BE2C (cell line): ENCODE results near the gene LIPG.

Experiments used
- DNase-seq: peaks from one replicate; pipeline ENCODE4 v3.0.0-alpha.2; 2020
- H3K27me3 ChIP-seq: fragments of 250-450 bp; sonication (Bioruptor Pico); 2 replicates; pipeline ENCODE4 v1.5.1; 2020; ENCODE audit warnings: mild to moderate bottlenecking
- H3K36me3 ChIP-seq: fragments of 250-450 bp; sonication (Bioruptor Pico); 2 replicates; pipeline ENCODE4 v1.5.1; 2020; ENCODE audit warnings: mild to moderate bottlenecking
- H3K4me1 ChIP-seq: fragments of 250-450 bp; sonication (Bioruptor Pico); 2 replicates; pipeline ENCODE4 v1.5.1; 2020
- H3K4me3 ChIP-seq: 2 replicates; pipeline ENCODE4 v1.5.1; 2011; ENCODE audit warnings: low read depth, low read length
- H3K9me3 ChIP-seq: fragments of 250-450 bp; sonication (Bioruptor Pico); 2 replicates; pipeline ENCODE4 v1.5.1; 2020
- TF ChIP-seq, protein P1 (sequence below): IDR thresholded peaks from 2 replicates; pipeline ENCODE4 v1.5.1; 2012; ENCODE audit warnings: mild to moderate bottlenecking, low read depth, low read length

LIPG gene

DNA sequence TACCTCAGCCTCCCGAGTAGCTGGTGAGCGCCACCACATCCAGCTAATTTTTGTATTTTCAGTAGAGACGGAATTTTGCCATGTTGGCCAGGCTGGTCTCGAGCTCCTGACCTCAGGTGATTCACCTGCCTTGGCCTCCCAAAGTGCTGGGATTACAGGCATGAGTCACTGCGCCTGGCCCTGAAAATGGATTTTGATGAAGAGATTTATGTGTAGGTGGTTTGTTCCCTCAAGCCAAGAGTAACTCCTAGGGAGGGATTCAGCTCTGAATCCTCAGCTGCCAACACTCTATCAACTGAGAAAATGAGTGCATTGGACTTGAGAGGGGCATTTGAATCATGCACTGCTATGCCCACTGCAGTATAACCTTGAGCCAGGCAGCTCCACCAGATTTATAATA, 17.5 kb upstream of the LIPG start:
- no peaks in the 10 kb centered on the region for H3K9me3 ChIP-seq
- TF ChIP-seq, protein P1, sequence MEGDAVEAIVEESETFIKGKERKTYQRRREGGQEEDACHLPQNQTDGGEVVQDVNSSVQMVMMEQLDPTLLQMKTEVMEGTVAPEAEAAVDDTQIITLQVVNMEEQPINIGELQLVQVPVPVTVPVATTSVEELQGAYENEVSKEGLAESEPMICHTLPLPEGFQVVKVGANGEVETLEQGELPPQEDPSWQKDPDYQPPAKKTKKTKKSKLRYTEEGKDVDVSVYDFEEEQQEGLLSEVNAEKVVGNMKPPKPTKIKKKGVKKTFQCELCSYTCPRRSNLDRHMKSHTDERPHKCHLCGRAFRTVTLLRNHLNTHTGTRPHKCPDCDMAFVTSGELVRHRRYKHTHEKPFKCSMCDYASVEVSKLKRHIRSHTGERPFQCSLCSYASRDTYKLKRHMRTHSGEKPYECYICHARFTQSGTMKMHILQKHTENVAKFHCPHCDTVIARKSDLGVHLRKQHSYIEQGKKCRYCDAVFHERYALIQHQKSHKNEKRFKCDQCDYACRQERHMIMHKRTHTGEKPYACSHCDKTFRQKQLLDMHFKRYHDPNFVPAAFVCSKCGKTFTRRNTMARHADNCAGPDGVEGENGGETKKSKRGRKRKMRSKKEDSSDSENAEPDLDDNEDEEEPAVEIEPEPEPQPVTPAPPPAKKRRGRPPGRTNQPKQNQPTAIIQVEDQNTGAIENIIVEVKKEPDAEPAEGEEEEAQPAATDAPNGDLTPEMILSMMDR = no peak

DNA sequence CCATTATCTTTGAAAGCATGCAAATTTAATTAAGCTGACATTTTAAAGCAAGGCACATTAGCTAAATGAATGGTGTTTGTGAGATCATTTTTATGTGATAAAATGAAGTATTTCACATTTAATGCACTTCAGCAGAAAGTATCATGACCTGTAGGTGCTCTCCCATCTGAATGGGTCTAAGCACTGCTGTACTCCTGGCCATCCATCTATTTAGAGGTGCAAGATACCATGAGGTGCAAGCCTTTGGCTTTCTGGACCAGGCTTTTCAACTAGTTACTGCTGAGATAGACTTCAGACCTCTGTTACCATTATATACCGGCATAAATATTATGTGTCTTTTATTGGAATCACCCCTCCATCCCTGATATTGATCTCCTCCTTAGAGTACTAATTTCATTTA, 15.6 kb upstream of the LIPG start:
- Histone ChIP-seq H3K36me3 (no peaks in the 10 kb centered on the region), H3K4me1 (no peaks in the 10 kb centered on the region), H3K9me3 (no peaks in the 10 kb centered on the region), H3K4me3 (no peak overlapping the region), H3K27me3 (no peaks in the 10 kb centered on the region)
- TF ChIP-seq, protein P1 = no peak
- no peak for DNase-seq

More for the DNA sequence above, 17.5 kb upstream of the LIPG start:
- no peak overlapping the region for H3K4me3 ChIP-seq
- DNase-seq = no peak
- no peaks in the 10 kb centered on the region for H3K36me3 ChIP-seq
- no peaks in the 10 kb centered on the region for H3K4me1 ChIP-seq
- no peaks in the 10 kb centered on the region for H3K27me3 ChIP-seq

DNA sequence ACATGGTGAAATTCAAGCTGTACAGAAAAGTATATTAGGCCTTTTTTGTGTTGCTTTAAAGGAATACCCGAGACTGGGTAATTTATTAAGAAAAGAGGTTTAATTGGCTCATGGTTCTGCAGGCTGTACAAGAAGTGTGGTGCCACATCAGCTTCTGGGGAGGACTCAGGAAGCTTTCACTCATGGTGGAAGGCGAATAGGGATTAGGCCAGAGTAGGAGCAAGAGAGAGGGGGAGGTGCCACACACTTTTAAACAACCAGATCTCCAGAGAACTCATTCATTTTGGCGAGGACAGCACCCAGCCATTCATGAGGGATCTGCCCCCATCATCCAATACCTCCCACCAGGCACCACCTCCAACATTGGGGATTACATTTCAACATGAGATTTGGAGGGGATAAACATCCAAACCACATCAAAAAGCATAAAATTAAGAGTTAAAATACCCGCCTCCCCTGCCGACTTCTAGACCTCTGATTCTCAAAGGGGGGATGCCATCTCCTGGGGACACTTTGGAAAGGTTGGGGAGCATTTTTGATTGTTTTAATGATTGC, 15.1 kb upstream of the LIPG start:
- H3K4me1 ChIP-seq = no peaks in the 10 kb centered on the region
- H3K4me3 ChIP-seq = no peak overlapping the region
- no peaks in the 10 kb centered on the region for H3K27me3 ChIP-seq
- no peak for DNase-seq
- H3K36me3 ChIP-seq = no peaks in the 10 kb centered on the region
- H3K9me3 ChIP-seq = no peaks in the 10 kb centered on the region
- TF ChIP-seq, protein P1 = no peak

DNA sequence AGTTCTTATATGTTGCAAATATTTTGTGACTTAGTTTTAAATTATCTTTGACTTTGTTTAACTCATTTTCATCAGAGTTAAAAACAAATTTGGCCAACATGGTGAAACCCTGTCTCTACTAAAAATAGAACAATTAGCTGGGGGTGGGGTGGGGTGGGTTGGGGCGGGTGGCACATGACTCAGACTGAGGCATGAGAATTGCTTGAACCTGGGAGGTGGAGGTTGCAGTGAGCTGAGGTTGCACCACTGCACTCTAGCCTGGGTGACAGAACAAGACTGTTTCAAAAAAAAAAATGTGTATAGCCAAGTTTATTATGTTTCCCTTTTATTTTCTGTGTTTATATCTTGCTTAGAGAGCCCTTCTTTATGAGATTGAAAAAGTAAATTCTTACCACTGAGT, 14.2 kb upstream of the LIPG start:
- Histone ChIP-seq H3K27me3 (no peaks in the 10 kb centered on the region), H3K4me3 (no peak overlapping the region), H3K36me3 (no peaks in the 10 kb centered on the region), H3K9me3 (no peaks in the 10 kb centered on the region), H3K4me1 (no peaks in the 10 kb centered on the region)
- TF ChIP-seq, protein P1 = no peak
- DNase-seq = no peak

DNA sequence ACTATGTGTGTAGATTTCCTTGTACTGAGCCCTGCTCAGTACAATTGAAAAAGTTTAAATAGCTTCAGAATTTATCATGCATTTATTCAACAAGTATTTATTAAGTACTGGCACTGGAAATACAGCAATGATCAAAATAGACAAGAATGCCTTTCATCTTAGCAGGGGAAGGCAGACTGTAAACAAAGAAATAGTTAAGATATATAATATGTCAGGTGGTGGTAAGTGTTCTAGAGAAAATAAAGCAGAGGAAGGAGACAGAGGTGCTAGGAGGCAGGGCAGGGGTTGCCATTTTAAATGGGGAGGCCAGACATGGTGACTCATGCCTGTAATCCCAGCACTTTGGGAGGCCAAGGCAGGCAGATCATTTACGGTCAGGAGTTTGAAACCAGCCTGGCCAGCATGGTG, 13.6 kb upstream of the LIPG start:
- DNase-seq = no peak
- H3K9me3 ChIP-seq = no peaks in the 10 kb centered on the region
- H3K4me3 ChIP-seq = no peak overlapping the region
- no peaks in the 10 kb centered on the region for H3K27me3 ChIP-seq
- H3K4me1 ChIP-seq = no peaks in the 10 kb centered on the region
- TF ChIP-seq, protein P1 = no peak
- H3K36me3 ChIP-seq = no peaks in the 10 kb centered on the region

DNA sequence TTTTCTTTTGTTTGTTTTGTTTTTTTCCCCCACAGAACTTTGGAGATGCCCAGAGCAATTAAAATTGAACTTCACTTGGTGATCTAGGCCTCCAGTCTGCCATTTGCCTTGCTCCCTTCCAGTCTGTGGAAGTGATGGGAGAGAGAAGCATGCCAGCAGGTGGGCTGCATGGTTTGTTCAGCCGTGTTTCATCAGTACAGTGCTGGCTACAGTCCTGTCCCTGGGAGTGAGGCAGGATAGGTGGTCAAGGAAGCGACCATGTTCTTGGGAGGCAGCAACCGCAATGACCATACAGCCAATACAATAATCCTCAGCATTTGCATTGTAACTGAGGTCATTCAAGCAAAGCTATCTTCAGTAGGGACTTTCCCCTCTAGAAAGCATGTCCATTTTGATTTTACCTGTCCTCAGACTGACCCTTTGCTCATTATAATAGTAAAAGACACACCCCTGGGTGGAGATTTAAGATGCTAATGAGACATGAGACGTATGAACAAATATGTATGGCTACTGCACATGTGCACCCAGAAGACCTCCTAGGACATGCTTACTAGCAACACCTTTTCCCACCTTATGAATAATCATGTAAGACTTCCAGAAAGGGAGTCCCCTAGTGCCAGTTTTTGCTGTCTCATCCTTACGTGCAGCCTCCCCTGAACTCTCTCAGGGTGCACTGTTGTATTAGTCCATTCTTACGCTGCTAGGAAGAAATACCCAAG, 11.1 kb upstream of the LIPG start:
- Histone ChIP-seq H3K36me3 (no peaks in the 10 kb centered on the region), H3K9me3 (no peaks in the 10 kb centered on the region), H3K4me3 (no peak overlapping the region), H3K27me3 (no peaks in the 10 kb centered on the region), H3K4me1 (no peaks in the 10 kb centered on the region)
- no peak for DNase-seq
- TF ChIP-seq, protein P1 = no peak
